SK-N-SH treated with all-trans-retinoic acid at 6 μM for 48 hours (cell line): Measurements from ENCODE around the gene SMARCA2.

ENCODE experiments used
- ATAC-seq: fragments of 200-7000 bp; cut with Tn5 transposase; 3 replicates; pipeline ENCODE4 v1.9.1; 2020; ENCODE audit warnings: mild to moderate bottlenecking, moderate library complexity
- ARNTL ChIP-seq: fragments of 450-650 bp; formaldehyde crosslinking; IDR thresholded peaks from 2 replicates; pipeline ENCODE4 v1.5.0; 2020; ENCODE audit warnings: low read depth, mild to moderate bottlenecking, moderate library complexity, borderline replicate concordance
- CREB5 ChIP-seq: fragments of 250-450 bp; sonication (Bioruptor Pico); IDR thresholded peaks from 2 replicates; pipeline ENCODE4 v1.5.1; 2020; ENCODE audit warnings: low read depth, mild to moderate bottlenecking, moderate library complexity
- CSRNP3 ChIP-seq: fragments of 250-450 bp; sonication (Bioruptor Pico); IDR thresholded peaks from 2 replicates; pipeline ENCODE4 v1.5.1; 2021; ENCODE audit warnings: mild to moderate bottlenecking, moderate library complexity
- ESRRG ChIP-seq: fragments of 250-450 bp; sonication (Bioruptor Pico); IDR thresholded peaks from 2 replicates; pipeline ENCODE4 v1.6.1; 2021; ENCODE audit warnings: mild to moderate bottlenecking
- GLIS3 ChIP-seq: fragments of 250-450 bp; sonication (Bioruptor Pico); IDR thresholded peaks from 2 replicates; pipeline ENCODE4 v1.5.0; 2020; ENCODE audit warnings: mild to moderate bottlenecking, moderate library complexity
- OSR1 ChIP-seq: fragments of 250-450 bp; sonication (Bioruptor Pico); IDR thresholded peaks from 2 replicates; pipeline ENCODE4 v1.8.0; 2022; ENCODE audit warnings: moderate library complexity, mild to moderate bottlenecking, inconsistent platforms
- RARB ChIP-seq: fragments of 250-450 bp; sonication (Bioruptor Pico); IDR thresholded peaks from 2 replicates; pipeline ENCODE4 v1.8.0; 2021; ENCODE audit warnings: mild to moderate bottlenecking, moderate library complexity
- TCF4 ChIP-seq: fragments of 250-450 bp; sonication (Bioruptor Pico); IDR thresholded peaks from 2 replicates; pipeline ENCODE4 v1.8.0; 2021; ENCODE audit warnings: mild to moderate bottlenecking, moderate library complexity, borderline replicate concordance
- TOX ChIP-seq: fragments of 250-450 bp; sonication (Bioruptor Pico); IDR thresholded peaks from 2 replicates; pipeline ENCODE4 v1.8.0; 2021; ENCODE audit warnings: mild to moderate bottlenecking, moderate library complexity, borderline replicate concordance
- ZFP30 ChIP-seq: fragments of 450-650 bp; formaldehyde crosslinking; IDR thresholded peaks from 2 replicates; pipeline ENCODE4 v1.5.0; 2022; ENCODE audit warnings: mild to moderate bottlenecking, moderate library complexity
- ZNF8 ChIP-seq: fragments of 450-650 bp; formaldehyde crosslinking; IDR thresholded peaks from 2 replicates; pipeline ENCODE4 v1.5.0; 2020; ENCODE audit warnings: mild to moderate bottlenecking, moderate library complexity
- TF ChIP-seq, protein P1 (sequence below): fragments of 250-450 bp; sonication (Bioruptor Pico); IDR thresholded peaks from 2 replicates; pipeline ENCODE4 v1.8.0; 2020; ENCODE audit warnings: mild to moderate bottlenecking, moderate library complexity, borderline replicate concordance
- TF ChIP-seq, protein P2 (sequence below): fragments of 250-450 bp; sonication (Bioruptor Pico); IDR thresholded peaks from 2 replicates; pipeline ENCODE4 v1.8.0; 2021; ENCODE audit warnings: low read depth, mild to moderate bottlenecking, moderate library complexity, borderline replicate concordance
- TF ChIP-seq, protein P3 (sequence below): fragments of 250-450 bp; sonication (Bioruptor Pico); IDR thresholded peaks from 2 replicates; pipeline ENCODE4 v1.5.0; 2020; ENCODE audit warnings: mild to moderate bottlenecking, moderate library complexity

The SMARCA2 gene

DNA sequence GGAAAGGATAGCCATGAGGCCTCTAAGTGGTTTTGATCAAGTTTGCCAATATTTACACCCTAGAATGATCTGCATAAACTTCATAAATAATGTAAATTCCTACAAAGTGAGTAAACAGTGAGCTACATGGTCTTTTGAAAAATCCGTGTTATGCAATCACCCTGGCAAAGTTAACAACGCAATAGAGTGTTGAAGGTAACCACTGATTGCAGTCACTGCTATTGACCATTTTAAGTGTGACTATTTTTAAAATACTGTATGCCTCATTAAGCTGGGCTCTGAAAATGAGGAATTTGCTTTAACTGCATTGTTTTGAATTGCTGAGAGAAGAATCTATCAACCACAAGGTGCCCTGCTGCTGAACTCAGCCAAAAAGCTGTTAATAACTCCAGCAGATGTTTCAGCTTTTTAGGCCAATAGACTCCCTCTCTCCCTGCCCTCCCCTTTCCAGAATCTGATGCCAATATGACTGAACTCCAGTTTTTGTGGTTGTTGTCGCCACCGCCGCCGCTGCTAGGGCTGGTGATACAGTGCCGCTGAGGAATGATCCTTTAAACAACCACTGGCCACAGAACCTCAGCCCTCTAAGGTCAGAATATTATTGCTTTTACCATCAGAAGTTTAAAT, 35.3 kb upstream of the SMARCA2 start (continued):
- TF ChIP-seq ARNTL (CRISPR knock-in tag): no peak
- TF ChIP-seq ZFP30 (CRISPR knock-in tag): no peak
- no peak for TF ChIP-seq ZNF8 (CRISPR knock-in tag)
- TF ChIP-seq, protein P1, sequence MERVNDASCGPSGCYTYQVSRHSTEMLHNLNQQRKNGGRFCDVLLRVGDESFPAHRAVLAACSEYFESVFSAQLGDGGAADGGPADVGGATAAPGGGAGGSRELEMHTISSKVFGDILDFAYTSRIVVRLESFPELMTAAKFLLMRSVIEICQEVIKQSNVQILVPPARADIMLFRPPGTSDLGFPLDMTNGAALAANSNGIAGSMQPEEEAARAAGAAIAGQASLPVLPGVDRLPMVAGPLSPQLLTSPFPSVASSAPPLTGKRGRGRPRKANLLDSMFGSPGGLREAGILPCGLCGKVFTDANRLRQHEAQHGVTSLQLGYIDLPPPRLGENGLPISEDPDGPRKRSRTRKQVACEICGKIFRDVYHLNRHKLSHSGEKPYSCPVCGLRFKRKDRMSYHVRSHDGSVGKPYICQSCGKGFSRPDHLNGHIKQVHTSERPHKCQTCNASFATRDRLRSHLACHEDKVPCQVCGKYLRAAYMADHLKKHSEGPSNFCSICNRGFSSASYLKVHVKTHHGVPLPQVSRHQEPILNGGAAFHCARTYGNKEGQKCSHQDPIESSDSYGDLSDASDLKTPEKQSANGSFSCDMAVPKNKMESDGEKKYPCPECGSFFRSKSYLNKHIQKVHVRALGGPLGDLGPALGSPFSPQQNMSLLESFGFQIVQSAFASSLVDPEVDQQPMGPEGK (CRISPR knock-in tag): no peak
- TF ChIP-seq GLIS3 (CRISPR knock-in tag): no peak
- no peak for TF ChIP-seq TCF4
- TF ChIP-seq, protein P2, sequence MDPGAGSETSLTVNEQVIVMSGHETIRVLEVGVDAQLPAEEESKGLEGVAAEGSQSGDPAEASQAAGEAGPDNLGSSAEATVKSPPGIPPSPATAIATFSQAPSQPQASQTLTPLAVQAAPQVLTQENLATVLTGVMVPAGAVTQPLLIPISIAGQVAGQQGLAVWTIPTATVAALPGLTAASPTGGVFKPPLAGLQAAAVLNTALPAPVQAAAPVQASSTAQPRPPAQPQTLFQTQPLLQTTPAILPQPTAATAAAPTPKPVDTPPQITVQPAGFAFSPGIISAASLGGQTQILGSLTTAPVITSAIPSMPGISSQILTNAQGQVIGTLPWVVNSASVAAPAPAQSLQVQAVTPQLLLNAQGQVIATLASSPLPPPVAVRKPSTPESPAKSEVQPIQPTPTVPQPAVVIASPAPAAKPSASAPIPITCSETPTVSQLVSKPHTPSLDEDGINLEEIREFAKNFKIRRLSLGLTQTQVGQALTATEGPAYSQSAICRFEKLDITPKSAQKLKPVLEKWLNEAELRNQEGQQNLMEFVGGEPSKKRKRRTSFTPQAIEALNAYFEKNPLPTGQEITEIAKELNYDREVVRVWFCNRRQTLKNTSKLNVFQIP (CRISPR knock-in tag): no peak
- TF ChIP-seq, all 23 proteins: peak for 0

DNA sequence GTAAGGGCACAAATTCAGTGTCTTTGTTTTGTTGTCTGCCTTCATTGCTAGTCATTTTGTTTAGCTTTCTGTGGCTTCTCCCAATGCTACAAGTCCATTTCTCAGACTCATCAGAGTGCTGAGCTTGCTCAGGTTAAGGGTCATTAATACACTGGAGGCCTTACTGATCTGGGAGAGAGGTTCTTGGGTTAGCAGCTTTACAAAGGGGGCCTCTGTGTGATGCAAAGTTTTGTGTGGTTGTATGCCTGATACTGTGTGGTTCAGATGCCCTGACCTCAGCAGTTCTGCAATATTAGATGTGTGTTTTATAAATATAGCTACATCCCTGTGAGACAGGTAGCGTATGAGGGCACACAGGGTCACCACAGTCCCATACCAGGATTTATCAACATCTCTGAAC, 34.8 kb upstream of the SMARCA2 start:
- TF ChIP-seq, protein P1 (CRISPR knock-in tag): no peak
- TF ChIP-seq ESRRG (CRISPR knock-in tag): no peak
- TF ChIP-seq, protein P2 (CRISPR knock-in tag): no peak
- TF ChIP-seq, protein P3, sequence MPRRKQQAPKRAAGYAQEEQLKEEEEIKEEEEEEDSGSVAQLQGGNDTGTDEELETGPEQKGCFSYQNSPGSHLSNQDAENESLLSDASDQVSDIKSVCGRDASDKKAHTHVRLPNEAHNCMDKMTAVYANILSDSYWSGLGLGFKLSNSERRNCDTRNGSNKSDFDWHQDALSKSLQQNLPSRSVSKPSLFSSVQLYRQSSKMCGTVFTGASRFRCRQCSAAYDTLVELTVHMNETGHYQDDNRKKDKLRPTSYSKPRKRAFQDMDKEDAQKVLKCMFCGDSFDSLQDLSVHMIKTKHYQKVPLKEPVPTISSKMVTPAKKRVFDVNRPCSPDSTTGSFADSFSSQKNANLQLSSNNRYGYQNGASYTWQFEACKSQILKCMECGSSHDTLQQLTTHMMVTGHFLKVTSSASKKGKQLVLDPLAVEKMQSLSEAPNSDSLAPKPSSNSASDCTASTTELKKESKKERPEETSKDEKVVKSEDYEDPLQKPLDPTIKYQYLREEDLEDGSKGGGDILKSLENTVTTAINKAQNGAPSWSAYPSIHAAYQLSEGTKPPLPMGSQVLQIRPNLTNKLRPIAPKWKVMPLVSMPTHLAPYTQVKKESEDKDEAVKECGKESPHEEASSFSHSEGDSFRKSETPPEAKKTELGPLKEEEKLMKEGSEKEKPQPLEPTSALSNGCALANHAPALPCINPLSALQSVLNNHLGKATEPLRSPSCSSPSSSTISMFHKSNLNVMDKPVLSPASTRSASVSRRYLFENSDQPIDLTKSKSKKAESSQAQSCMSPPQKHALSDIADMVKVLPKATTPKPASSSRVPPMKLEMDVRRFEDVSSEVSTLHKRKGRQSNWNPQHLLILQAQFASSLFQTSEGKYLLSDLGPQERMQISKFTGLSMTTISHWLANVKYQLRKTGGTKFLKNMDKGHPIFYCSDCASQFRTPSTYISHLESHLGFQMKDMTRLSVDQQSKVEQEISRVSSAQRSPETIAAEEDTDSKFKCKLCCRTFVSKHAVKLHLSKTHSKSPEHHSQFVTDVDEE (CRISPR knock-in tag): no peak
- TF ChIP-seq, all 23 proteins: peak for 0
- ATAC-seq: no peak

GRCh38 chr9:1982074-1982473, 33.1 kb upstream of the SMARCA2 start:
- ATAC-seq: no peak
- TF ChIP-seq, protein P2 (CRISPR knock-in tag): no peak
- no peak for TF ChIP-seq CREB5 (CRISPR knock-in tag)
- no peak for TF ChIP-seq RARB (CRISPR knock-in tag)

- ATAC-seq: no peak
- TF ChIP-seq TOX (no peak), CSRNP3 (CRISPR knock-in tag) (no peak), OSR1 (no peak), ARNTL (CRISPR knock-in tag) (no peak)
Observed at GRCh38 chr9:1986341-1986740, 28.8 kb upstream of the SMARCA2 start.
